Measurements from ENCODE around the gene TMEM168.

- TF ChIP-seq CTCF (IDR thresholded peaks at IDR 0.05): no peak
- TF ChIP-seq POLR2A (IDR thresholded peaks at IDR 0.05): no peak
These were observed 25.1 kb downstream of the TMEM168 start for GRCh38 chr7:112765105-112765504.

Data from thyroid gland (tissue), 4 donors.